Stomach (tissue), 4 donors: Measurements from ENCODE around the gene XCR1.

Experiments
- POLR2A ChIP-seq, 4 donors: fragments of 450-650 bp; IDR thresholded peaks; one replicate each; pipeline ENCODE4 v1.6.1; 2016; ENCODE audit warnings: antibody characterized with exemption in 4 of 4, control low read depth in 2 of 4, mild to moderate bottlenecking in 1 of 4, moderate library complexity in 1 of 4
- TF ChIP-seq, protein P1 (sequence below), 7 experiments: fragments of 450-650 bp in 4 of 7; fragments of 200-600 bp in 3 of 7; sonication (generic) in 3 of 7; IDR thresholded peaks; one replicate each; pipeline ENCODE4 v1.5.1; 2016 to 2019; ENCODE audit warnings: antibody characterized with exemption in 7 of 7, control low read depth in 2 of 7, mild to moderate bottlenecking in 1 of 7

DNA sequence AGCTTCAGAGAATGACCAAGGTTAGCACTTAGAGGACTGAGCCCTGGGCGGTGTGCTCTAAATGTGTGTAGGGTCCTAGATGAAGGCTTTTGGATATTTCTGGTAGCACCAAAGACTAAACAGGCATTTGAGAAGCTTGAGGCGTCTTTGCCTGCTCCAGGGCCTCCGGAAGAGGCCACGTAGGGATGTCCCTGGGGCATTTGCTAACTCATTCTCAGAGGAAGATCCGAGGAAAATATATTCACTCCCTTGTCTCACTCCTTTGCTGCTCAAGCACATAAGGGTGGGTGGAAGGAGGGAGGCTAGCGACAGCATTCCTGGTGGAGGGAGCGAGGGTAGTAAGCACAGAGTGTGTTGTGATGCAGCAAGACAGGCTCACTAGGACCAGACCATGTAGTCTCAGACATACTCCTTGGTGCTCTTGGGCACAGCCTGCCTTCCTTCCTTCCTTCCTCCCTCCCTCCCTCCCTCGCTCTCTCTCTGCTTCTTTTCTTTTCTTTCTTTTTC lies 38.5 kb upstream of the XCR1 start:
- TF ChIP-seq, protein P1, sequence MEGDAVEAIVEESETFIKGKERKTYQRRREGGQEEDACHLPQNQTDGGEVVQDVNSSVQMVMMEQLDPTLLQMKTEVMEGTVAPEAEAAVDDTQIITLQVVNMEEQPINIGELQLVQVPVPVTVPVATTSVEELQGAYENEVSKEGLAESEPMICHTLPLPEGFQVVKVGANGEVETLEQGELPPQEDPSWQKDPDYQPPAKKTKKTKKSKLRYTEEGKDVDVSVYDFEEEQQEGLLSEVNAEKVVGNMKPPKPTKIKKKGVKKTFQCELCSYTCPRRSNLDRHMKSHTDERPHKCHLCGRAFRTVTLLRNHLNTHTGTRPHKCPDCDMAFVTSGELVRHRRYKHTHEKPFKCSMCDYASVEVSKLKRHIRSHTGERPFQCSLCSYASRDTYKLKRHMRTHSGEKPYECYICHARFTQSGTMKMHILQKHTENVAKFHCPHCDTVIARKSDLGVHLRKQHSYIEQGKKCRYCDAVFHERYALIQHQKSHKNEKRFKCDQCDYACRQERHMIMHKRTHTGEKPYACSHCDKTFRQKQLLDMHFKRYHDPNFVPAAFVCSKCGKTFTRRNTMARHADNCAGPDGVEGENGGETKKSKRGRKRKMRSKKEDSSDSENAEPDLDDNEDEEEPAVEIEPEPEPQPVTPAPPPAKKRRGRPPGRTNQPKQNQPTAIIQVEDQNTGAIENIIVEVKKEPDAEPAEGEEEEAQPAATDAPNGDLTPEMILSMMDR (IDR thresholded peaks at IDR 0.05): no peak
- no peak for TF ChIP-seq POLR2A (IDR thresholded peaks at IDR 0.05)
